ENCODE measurements around the gene ABCC6.
"Not testable (repeated sequence)": the region's sequence is repeated elsewhere in the genome, so short reads cannot be mapped to it uniquely, and the experiment has no call there.

ABCC6 gene

GRCh38 chr16:16108759-16109158 lies 114.5 kb downstream of the ABCC6 start:
- FAIRE-seq = no peak

GRCh38 chr16:16107839-16108238 lies 115.5 kb downstream of the ABCC6 start:
- no peak for FAIRE-seq

GRCh38 chr16:16106466-16106865 lies 116.8 kb downstream of the ABCC6 start:
- no peak for FAIRE-seq

- FAIRE-seq = no peak
Measured at GRCh38 chr16:16105646-16106045, 117.6 kb downstream of the ABCC6 start.

GRCh38 chr16:16104804-16105141 lies 118.5 kb downstream of the ABCC6 start:
- not testable (repeated sequence) for FAIRE-seq

GRCh38 chr16:16104132-16104803 lies 119.0 kb downstream of the ABCC6 start:
- not testable (repeated sequence) for FAIRE-seq

- no peak for FAIRE-seq
Measured at GRCh38 chr16:16102738-16103137, 120.6 kb downstream of the ABCC6 start.

- FAIRE-seq = no peak
Measured at GRCh38 chr16:16101585-16101984, 121.7 kb downstream of the ABCC6 start.

GRCh38 chr16:16100631-16101030 lies 122.7 kb downstream of the ABCC6 start:
- FAIRE-seq = no peak

GRCh38 chr16:16099320-16099719 lies 124.0 kb downstream of the ABCC6 start:
- FAIRE-seq = no peak

Measured in colon (tissue), 2 donors.